Activated naive CD8-positive, alpha-beta T cell treated with anti-CD3 and anti-CD28 coated beads for 36 hours (primary cell): ENCODE results near the gene MPRIP. TPM values are rescaled to one million over a fixed set of nuclear protein-coding genes. Genes with fewer than 3 reads are reported as not detected.
"Not testable (repeated sequence)": the region's sequence is repeated elsewhere in the genome, so short reads cannot be mapped to it uniquely, and the experiment has no call there.

Source experiments
- DNase-seq: peaks from one replicate; pipeline ENCODE4 v3.0.0; 2021
- H3K27ac Mint-ChIP-seq: one replicate; pipeline ENCODE4 v1.8.0; 2022; ENCODE audit warnings: mild to moderate bottlenecking, moderate library complexity, mixed read lengths
- H3K27me3 Mint-ChIP-seq: one replicate; pipeline ENCODE4 v1.8.0; 2022; ENCODE audit warnings: mild to moderate bottlenecking, mixed read lengths
- H3K36me3 Mint-ChIP-seq: one replicate; pipeline ENCODE4 v1.8.0; 2021; ENCODE audit warnings: mild to moderate bottlenecking, mixed read lengths
- H3K4me1 Mint-ChIP-seq: one replicate; pipeline ENCODE4 v1.8.0; 2021; ENCODE audit warnings: mixed read lengths
- H3K4me3 Mint-ChIP-seq: one replicate; pipeline ENCODE4 v1.8.0; 2022; ENCODE audit warnings: mild to moderate bottlenecking, moderate library complexity, mixed read lengths
- H3K9me3 Mint-ChIP-seq: one replicate; pipeline ENCODE4 v1.8.0; 2022; ENCODE audit warnings: mixed read lengths
- total RNA-seq, 2 experiments: library from RNA; stranded (reverse); gene quantifications; one replicate each; pipeline ENCODE4 v1.2.3, GENCODE V29; 2021

Gene MPRIP
- total RNA-seq, 2 experiments from 2014 or later, result 130 to 143 TPM

DNA sequence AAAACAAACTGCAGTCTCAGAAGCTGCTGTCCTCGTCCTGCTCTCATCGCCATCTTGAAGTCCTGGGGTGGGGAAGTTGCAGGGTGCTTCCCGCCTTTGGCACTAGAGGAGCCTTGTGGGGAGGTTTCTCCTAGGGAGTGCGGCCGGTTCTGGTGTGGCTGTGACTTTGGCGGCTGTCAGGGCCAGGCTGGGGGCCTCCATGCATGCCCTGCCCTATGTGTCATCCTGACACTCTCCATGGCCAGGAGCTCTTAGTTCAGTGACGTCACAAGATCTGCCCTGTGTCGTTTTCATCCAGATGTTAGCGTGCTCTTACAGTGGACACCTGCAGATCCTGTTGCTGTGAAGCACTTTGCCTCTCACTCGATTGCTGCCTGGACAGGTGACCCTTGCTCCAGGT is 114.3 kb downstream of the MPRIP start:
- Mint-ChIP-seq H3K36me3 (peaks cover 19% of the 10 kb centered on the region), H3K4me3 (no peak overlapping the region), H3K9me3 (no peaks in the 10 kb centered on the region), H3K27ac (no peak overlapping the region), H3K4me1 (peaks cover 3% of the 10 kb centered on the region), H3K27me3 (no peaks in the 10 kb centered on the region)
- DNase-seq, result no peak

DNA sequence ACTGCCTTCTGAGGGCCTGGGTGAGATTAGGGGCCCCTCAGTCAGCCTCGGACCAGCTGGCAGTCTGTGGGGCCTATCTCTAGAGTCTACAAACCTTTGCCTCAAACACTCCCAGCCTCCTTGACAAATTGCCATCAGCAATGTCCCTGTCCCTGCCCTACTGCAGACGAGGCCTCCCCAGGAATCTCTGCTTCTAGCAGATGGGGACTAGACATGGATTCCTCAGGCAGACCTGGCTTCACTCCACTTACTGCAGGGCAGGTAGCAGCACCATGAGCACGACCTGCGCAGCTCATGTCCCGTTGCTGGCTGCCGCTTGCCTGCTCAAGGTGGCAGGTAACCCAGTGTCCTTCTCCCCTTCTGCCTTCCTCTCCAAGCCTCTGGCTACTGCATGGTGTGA is 114.8 kb downstream of the MPRIP start:
- no peak for DNase-seq
- H3K4me1 Mint-ChIP-seq, result peaks cover 3% of the 10 kb centered on the region
- no peaks in the 10 kb centered on the region for H3K27me3 Mint-ChIP-seq
- H3K9me3 Mint-ChIP-seq, result no peaks in the 10 kb centered on the region
- H3K27ac Mint-ChIP-seq, result no peak overlapping the region
- H3K36me3 Mint-ChIP-seq, result peaks cover 19% of the 10 kb centered on the region
- no peak overlapping the region for H3K4me3 Mint-ChIP-seq

DNA sequence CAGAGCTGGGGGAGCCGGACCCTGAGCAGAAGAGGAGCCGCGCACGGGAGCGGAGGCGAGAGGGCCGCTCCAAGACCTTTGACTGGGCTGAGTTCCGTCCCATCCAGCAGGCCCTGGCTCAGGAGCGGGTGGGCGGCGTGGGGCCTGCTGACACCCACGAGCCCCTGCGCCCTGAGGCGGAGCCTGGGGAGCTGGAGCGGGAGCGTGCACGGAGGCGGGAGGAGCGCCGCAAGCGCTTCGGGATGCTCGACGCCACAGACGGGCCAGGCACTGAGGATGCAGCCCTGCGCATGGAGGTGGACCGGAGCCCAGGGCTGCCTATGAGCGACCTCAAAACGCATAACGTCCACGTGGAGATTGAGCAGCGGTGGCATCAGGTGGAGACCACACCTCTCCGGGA is 116.2 kb downstream of the MPRIP start:
- not testable (repeated sequence) for DNase-seq, H3K4me3 Mint-ChIP-seq, H3K27me3 Mint-ChIP-seq, H3K4me1 Mint-ChIP-seq, H3K27ac Mint-ChIP-seq, H3K9me3 Mint-ChIP-seq
- H3K36me3 Mint-ChIP-seq, result peaks cover 19% of the 10 kb centered on the region

DNA sequence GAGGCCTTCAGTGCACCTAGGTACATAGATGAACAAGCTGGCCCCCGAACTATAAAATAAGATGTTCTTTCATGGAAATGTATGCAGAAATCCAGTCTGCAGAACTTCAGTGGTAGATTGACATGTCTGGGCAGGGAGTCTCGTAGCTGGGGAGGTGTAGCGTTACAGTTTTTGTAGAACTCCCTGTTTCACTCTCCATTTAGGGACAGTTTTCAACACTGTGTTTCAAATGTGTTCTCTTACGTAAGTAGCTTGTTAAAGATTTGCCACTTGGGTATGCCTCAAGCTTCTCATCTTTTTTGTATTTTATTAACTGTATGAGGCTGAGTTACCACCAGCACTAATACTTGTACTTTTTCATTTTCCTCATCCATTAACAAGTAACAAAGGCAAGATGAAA is 117.3 kb downstream of the MPRIP start:
- no peak for DNase-seq
- Mint-ChIP-seq H3K4me1 (no peaks in the 10 kb centered on the region), H3K27ac (no peak overlapping the region), H3K4me3 (no peak overlapping the region), H3K27me3 (no peaks in the 10 kb centered on the region), H3K36me3 (peaks cover 11% of the 10 kb centered on the region), H3K9me3 (no peaks in the 10 kb centered on the region)

DNA sequence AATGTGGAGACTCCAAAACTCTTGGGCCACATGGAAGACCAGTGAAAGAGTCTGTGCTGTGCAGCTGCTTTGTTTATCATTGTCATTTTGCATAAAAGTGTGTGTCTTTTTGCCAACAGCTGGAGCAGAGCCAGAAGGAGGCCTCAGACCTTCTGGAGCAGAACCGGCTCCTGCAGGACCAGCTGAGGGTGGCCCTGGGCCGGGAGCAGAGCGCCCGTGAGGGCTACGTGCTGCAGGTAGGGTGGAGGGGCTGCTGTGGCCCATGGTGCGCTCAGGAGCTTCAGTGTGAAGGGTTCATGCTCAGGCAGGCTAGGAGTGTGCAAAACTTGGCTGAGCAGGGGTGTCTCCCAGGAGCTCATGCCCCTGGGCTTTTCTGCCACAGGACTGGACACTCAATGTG is 118.9 kb downstream of the MPRIP start:
- no peak for DNase-seq
- Mint-ChIP-seq H3K9me3 (no peaks in the 10 kb centered on the region), H3K27me3 (no peaks in the 10 kb centered on the region), H3K4me3 (no peak overlapping the region), H3K27ac (no peak overlapping the region), H3K36me3 (peaks cover 11% of the 10 kb centered on the region), H3K4me1 (no peaks in the 10 kb centered on the region)

DNA sequence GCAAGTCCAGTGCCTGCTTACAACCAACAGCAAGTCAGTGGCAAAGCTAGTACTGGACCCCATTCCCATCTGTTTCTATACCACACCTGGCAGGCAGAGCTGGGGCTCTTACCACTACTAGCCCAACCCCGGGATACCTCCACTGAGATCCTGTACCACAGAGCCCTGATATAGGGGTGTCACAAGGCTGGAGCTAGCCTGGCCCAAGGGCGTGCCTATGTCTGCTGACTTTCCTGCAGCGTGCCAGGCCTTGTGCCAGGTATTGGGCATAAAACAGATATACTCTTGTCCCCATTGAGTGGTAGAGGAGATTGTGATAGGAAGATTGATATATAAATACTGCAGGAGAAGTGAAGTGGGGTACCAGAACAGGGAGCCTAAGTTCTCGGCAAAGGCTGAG is 119.5 kb downstream of the MPRIP start:
- H3K27me3 Mint-ChIP-seq, result no peaks in the 10 kb centered on the region
- DNase-seq, result no peak

DNA sequence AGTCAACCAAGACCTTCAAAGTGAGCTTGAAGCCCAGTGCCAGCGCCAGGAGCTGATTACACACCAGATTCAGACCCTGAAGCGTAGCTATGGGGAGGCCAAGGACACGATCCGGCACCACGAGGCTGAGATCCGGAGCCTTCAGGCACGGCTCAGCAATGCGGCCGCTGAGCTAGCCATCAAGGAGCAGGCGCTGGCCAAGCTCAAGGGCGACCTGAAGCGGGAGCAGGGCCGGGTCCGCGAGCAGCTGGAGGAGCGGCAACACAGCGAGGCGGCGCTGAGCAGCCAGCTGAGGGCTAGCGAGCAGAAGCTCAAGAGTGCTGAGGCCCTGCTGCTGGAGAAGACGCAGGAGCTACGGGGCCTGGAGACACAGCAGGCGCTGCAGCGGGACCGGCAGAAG is 121.9 kb downstream of the MPRIP start:
- Mint-ChIP-seq H3K27me3 (no peaks in the 10 kb centered on the region), H3K4me1 (no peaks in the 10 kb centered on the region), H3K27ac (no peak overlapping the region), H3K4me3 (no peak overlapping the region), H3K36me3 (peaks cover 18% of the 10 kb centered on the region), H3K9me3 (no peaks in the 10 kb centered on the region)
- DNase-seq, result no peak

More for the DNA sequence above, 119.5 kb downstream of the MPRIP start:
- Mint-ChIP-seq H3K4me3 (no peak overlapping the region), H3K36me3 (peaks cover 11% of the 10 kb centered on the region), H3K27ac (no peak overlapping the region), H3K9me3 (no peaks in the 10 kb centered on the region), H3K4me1 (no peaks in the 10 kb centered on the region)

DNA sequence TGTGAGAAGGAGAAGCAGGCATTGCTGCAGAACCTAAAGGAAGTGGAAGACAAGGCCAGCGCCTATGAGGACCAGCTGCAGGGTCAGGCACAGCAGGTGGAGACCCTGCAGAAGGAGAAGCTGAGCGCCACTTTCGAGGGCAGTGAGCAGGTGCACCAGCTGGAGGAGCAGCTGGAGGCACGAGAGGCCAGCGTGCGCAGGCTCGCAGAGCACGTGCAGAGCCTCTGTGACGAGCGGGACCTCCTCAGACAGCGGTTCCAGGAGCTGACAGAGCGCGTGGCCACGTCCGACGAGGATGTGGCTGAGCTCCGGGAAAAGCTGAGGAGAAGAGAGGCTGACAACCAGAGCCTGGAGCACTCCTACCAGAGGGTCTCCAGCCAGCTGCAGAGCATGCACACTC is 122.4 kb downstream of the MPRIP start:
- Mint-ChIP-seq H3K27ac (no peak overlapping the region), H3K36me3 (peaks cover 14% of the 10 kb centered on the region), H3K9me3 (no peaks in the 10 kb centered on the region), H3K4me3 (no peak overlapping the region), H3K4me1 (no peaks in the 10 kb centered on the region), H3K27me3 (no peaks in the 10 kb centered on the region)
- DNase-seq, result no peak

DNA sequence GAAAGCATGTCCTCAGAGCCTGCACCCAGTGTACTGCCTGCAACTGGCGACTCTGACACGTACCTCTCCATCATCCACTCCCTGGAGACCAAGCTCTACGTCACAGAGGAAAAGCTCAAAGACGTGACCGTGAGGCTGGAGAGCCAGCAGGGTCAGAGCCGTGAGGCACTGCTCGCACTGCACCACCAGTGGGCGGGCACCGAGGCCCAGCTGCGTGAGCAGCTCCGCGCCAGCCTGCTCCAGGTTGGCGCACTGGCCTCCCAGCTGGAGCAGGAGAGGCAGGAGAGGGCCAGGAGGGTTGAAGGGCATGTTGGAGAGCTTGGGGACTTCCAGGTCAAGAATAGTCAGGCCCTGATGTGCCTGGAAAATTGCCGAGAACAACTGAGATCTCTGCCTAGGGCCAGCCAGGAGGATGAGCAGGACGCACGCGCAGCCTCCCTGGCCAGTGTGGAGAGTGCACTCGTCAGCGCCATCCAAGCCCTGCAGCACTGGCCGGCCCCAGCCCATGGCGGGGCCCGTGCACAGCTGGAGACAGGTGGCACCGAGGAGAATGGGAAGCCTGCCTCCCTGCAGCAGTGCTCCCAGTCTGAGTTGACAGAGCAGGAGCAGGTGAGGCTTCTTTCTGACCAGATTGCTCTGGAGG is 123.5 kb downstream of the MPRIP start:
- Mint-ChIP-seq H3K9me3 (no peaks in the 10 kb centered on the region), H3K4me3 (no peak overlapping the region), H3K27ac (no peak overlapping the region), H3K27me3 (no peaks in the 10 kb centered on the region), H3K36me3 (peaks cover 12% of the 10 kb centered on the region), H3K4me1 (no peaks in the 10 kb centered on the region)
- DNase-seq, result no peak

DNA sequence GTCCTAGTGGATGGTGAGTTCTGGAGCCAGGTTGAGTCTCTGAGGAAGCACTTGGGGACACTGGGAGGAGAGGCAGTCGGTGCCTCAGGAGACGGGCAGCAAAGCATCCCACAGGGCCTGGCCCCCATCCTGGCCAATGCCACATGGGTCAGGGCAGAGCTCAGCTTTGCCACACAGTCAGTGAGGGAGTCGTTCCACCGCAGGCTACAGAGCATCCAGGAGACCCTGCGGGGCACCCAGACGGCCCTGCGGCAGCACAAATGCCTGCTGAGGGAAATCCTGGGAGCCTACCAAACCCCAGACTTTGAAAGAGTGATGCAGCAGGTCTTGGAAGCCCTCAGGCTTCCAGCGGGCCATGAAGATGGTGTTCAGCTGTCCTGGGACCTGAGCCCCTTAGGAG is 124.2 kb downstream of the MPRIP start:
- Mint-ChIP-seq H3K36me3 (peaks cover 12% of the 10 kb centered on the region), H3K27me3 (no peaks in the 10 kb centered on the region)

DNA sequence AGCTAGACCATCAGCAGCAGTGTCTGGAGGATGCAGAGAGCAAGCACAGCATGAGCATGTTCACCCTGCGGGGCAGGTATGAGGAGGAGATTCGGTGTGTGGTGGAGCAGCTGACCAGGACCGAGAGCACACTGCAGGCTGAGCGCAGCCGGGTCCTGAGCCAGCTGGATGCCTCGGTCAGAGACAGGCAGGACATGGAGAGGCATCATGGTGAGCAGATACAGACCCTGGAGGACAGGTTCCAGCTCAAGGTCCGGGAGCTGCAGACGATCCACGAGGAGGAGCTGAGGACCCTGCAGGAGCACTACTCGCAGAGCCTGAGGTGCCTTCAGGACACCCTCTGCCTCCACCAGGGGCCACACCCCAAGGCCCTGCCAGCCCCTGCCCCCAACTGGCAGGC is 125.1 kb downstream of the MPRIP start:
- Mint-ChIP-seq H3K27ac (no peak overlapping the region), H3K9me3 (no peaks in the 10 kb centered on the region)

More for the DNA sequence above, 124.2 kb downstream of the MPRIP start:
- Mint-ChIP-seq H3K27ac (no peak overlapping the region), H3K9me3 (no peaks in the 10 kb centered on the region), H3K4me3 (no peak overlapping the region), H3K4me1 (no peaks in the 10 kb centered on the region)
- DNase-seq, result no peak

DNA sequence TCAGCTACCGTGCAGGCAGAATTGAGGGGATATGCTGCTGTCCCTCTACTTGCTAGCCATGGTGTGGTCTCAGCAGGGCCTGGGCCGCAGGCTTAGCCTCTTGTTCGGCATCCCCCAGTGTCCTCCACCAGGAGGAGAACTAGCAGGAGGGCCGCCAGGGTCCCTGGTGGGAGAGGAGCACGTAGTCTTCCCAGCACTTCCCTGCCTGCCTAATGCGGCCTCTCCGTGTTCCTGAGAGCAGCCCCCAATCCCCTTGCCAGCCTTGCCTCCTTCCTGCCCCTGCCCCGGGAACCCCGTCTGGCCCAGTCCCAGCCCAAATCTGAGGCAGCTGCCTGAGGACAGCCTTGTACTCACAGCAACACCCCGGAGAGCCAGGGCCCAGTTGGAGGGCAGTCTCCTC is 125.7 kb downstream of the MPRIP start:
- no peak overlapping the region for H3K27ac Mint-ChIP-seq
- peaks cover 14% of the 10 kb centered on the region for H3K36me3 Mint-ChIP-seq
- no peaks in the 10 kb centered on the region for H3K9me3 Mint-ChIP-seq
- H3K27me3 Mint-ChIP-seq, result no peaks in the 10 kb centered on the region
- no peak overlapping the region for H3K4me3 Mint-ChIP-seq
- no peaks in the 10 kb centered on the region for H3K4me1 Mint-ChIP-seq
- no peak for DNase-seq

More for the DNA sequence above, 125.1 kb downstream of the MPRIP start:
- Mint-ChIP-seq H3K36me3 (peaks cover 12% of the 10 kb centered on the region), H3K4me3 (no peak overlapping the region), H3K27me3 (no peaks in the 10 kb centered on the region), H3K4me1 (no peaks in the 10 kb centered on the region)
- no peak for DNase-seq

DNA sequence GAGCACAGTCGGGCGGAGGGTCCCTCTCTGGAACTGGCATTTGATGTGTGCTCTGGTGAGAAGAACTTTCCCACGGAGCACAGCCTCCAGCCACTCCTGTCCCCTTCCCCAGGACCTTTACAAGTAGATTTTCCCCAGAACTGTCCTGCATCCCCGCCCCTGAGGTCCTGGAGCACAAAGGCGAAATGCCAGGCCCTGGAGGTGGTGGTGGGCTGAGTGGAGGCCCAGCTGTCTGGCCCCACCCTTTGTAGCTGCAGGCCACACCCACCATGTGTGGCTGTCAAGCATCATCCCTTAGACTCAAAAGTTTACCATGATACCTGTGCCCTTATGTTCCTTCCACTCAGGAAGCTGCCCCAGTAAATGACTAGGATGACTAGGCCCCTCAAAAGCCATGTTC is 126.1 kb downstream of the MPRIP start:
- no peaks in the 10 kb centered on the region for H3K4me1 Mint-ChIP-seq
- H3K4me3 Mint-ChIP-seq, result no peak overlapping the region
- H3K27ac Mint-ChIP-seq, result no peak overlapping the region
- no peaks in the 10 kb centered on the region for H3K27me3 Mint-ChIP-seq
- DNase-seq, result no peak
- peaks cover 14% of the 10 kb centered on the region for H3K36me3 Mint-ChIP-seq
- no peaks in the 10 kb centered on the region for H3K9me3 Mint-ChIP-seq

DNA sequence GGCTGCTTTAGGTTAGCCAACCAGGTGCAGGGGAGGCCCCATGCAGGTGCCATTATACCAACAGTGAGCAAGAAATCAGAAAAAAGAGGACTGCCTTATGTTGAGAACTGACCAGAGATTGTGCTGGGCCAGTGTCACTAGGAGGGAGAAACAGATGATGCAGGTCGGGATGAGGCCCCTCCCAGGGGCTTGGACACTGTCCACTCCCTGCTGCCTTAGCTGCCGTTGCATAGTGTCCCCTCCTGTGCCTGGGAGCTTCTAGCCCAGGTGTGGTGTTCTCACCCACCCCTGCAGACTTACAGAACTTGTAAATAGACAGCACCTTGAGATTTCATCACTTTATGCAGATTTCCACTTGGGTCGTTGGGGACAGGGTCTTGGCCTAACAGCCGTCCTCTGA is 127.1 kb downstream of the MPRIP start:
- no peaks in the 10 kb centered on the region for H3K9me3 Mint-ChIP-seq
- DNase-seq, result no peak
- no peaks in the 10 kb centered on the region for H3K4me1 Mint-ChIP-seq
- no peak overlapping the region for H3K4me3 Mint-ChIP-seq
- H3K27me3 Mint-ChIP-seq, result no peaks in the 10 kb centered on the region
- H3K27ac Mint-ChIP-seq, result no peak overlapping the region
- H3K36me3 Mint-ChIP-seq, result peaks cover 14% of the 10 kb centered on the region

DNA sequence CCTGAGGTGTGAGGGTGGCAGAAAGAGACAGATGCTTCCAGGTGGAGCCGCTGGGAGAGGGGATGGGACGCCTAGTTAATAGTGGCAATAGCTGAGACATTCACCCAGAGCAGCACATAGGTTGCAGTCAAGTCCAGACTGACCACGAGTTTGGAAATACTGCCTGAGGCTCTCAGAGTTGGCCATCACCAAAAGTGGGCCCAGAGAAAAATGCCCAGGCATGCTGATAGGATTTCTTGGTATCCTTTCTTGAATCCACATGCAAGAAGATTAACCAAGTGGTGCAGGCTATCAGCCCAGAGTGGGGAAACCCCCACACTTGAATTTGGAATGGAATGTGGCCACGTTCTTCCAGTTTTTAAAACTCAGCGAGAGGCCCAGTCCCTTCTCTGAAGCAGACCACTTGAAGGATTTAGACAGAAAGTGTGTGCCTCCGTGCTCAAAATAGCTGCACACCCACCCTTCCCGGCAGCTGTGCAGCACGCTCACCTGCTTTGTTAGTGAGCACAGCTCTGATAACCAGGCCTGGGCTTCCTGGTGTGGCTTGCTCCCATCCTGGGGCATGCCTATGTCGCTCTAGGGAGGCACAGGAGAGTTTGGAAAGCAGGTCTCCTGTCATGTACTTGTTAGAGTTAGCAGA is 128.2 kb downstream of the MPRIP start:
- Mint-ChIP-seq H3K36me3 (peaks cover 10% of the 10 kb centered on the region), H3K4me1 (no peaks in the 10 kb centered on the region), H3K27me3 (no peaks in the 10 kb centered on the region), H3K4me3 (no peak overlapping the region), H3K27ac (no peak overlapping the region), H3K9me3 (no peaks in the 10 kb centered on the region)
- DNase-seq, result no peak

DNA sequence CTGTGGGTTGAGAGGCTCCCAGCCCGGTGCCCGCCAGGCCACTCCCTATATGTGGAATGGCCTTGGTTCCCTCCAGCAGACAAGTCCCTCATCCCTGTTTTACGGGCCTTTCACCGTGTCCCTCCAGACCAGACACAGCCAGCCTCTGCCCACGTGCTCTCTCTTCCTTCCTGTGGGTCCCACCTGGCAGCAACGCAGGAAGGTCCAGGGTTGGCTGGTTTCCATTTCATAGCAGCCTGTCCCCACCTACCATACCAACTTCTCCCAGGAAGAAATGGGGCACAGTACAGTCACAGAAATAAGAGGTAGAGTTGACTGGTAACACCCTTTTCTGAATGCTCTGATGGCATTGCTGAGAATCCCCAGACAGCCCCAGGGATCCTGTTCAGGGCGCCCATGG is 128.9 kb downstream of the MPRIP start:
- no peak for DNase-seq
- Mint-ChIP-seq H3K36me3 (peaks cover 10% of the 10 kb centered on the region), H3K27me3 (no peaks in the 10 kb centered on the region), H3K4me3 (no peak overlapping the region), H3K27ac (no peak overlapping the region), H3K4me1 (peaks cover 4% of the 10 kb centered on the region), H3K9me3 (no peaks in the 10 kb centered on the region)
